Superior temporal gyrus (tissue), 1 donor: ENCODE measurements around the gene SLC12A3.

ENCODE experiments used
- DNase-seq: peaks from one replicate; pipeline ENCODE4 v3.0.0-alpha.2; 2016; ENCODE audit errors: extremely low spot score

SLC12A3 gene

GRCh38 chr16:56939801-56940200 lies 74.8 kb downstream of the SLC12A3 start:
- DNase-seq, result no peak

GRCh38 chr16:56941092-56941491 lies 76.1 kb downstream of the SLC12A3 start:
- DNase-seq, result no peak

- DNase-seq, result no peak
These were observed 76.9 kb downstream of the SLC12A3 start for GRCh38 chr16:56941856-56942331.

GRCh38 chr16:56943761-56944375 lies 78.9 kb downstream of the SLC12A3 start:
- DNase-seq, result no peak

- DNase-seq, result no peak
These were observed 80.2 kb downstream of the SLC12A3 start for GRCh38 chr16:56944954-56945839.

- DNase-seq, result no peak
These were observed 81.0 kb downstream of the SLC12A3 start for GRCh38 chr16:56945847-56946527.

- no peak for DNase-seq
These were observed 82.0 kb downstream of the SLC12A3 start for GRCh38 chr16:56946767-56947603.

GRCh38 chr16:56947604-56947995 lies 82.6 kb downstream of the SLC12A3 start:
- no peak for DNase-seq

GRCh38 chr16:56948234-56948633 lies 83.2 kb downstream of the SLC12A3 start:
- DNase-seq, result no peak

- DNase-seq, result no peak
These were observed 85.0 kb downstream of the SLC12A3 start for GRCh38 chr16:56950051-56950450.

GRCh38 chr16:56950455-56950854 lies 85.4 kb downstream of the SLC12A3 start:
- DNase-seq, result no peak

- no peak for DNase-seq
These were observed 86.1 kb downstream of the SLC12A3 start for GRCh38 chr16:56950881-56951771.

- no peak for DNase-seq
These were observed 88.0 kb downstream of the SLC12A3 start for GRCh38 chr16:56953006-56953405.

- no peak for DNase-seq
These were observed 91.1 kb downstream of the SLC12A3 start for GRCh38 chr16:56956076-56956475.

GRCh38 chr16:56956756-56957155 lies 91.7 kb downstream of the SLC12A3 start:
- DNase-seq, result no peak

- no peak for DNase-seq
These were observed 95.8 kb downstream of the SLC12A3 start for GRCh38 chr16:56960681-56961281.

- no peak for DNase-seq
These were observed 96.4 kb downstream of the SLC12A3 start for GRCh38 chr16:56961386-56961785.

GRCh38 chr16:56961851-56962281 lies 96.9 kb downstream of the SLC12A3 start, which contains the start of gene CETP:
TSS of gene CETP (plus strand) at chr16:56961950. CDS start at chr16:56961980, 30 bp downstream.
- no peak for DNase-seq

GRCh38 chr16:56964243-56965148 lies 99.5 kb downstream of the SLC12A3 start:
- peak; percentile 57 for DNase-seq
